Mesothelial cell of epicardium (in vitro differentiated cells): Measurements from ENCODE around the gene CPED1. TPM values are rescaled to one million over a fixed set of nuclear protein-coding genes. Genes with fewer than 3 reads are reported as not detected.
A peak's percentile ranks its signal among the peaks of the same experiment; 100 is the strongest.
"Not testable (repeated sequence)": the region's sequence is repeated elsewhere in the genome, so short reads cannot be mapped to it uniquely, and the experiment has no call there.

Experiments
- DNase-seq, 2 experiments: peaks; one replicate each; pipeline ENCODE4 v3.0.0; 2021; ENCODE audit warnings: low spot score in 2 of 2; ENCODE audit not compliant: unreplicated experiment in 2 of 2
- H3K27ac Mint-ChIP-seq: 2 replicates; pipeline ENCODE4 v1.8.0; 2021; ENCODE audit warnings: mixed read lengths
- H3K27me3 Mint-ChIP-seq: 2 replicates; pipeline ENCODE4 v1.8.0; 2021; ENCODE audit warnings: low read depth, mixed read lengths
- H3K36me3 Mint-ChIP-seq: 2 replicates; pipeline ENCODE4 v1.8.0; 2021; ENCODE audit warnings: mixed read lengths
- H3K4me1 Mint-ChIP-seq: 2 replicates; pipeline ENCODE4 v1.8.0; 2021; ENCODE audit warnings: mixed read lengths
- H3K4me3 Mint-ChIP-seq: 2 replicates; pipeline ENCODE4 v1.8.0; 2021; ENCODE audit warnings: mild to moderate bottlenecking, moderate library complexity, mixed read lengths
- H3K9me3 Mint-ChIP-seq: 2 replicates; pipeline ENCODE4 v1.8.0; 2021; ENCODE audit warnings: mixed read lengths
- CTCF ChIP-seq: fragments of 200-600 bp; sonication (generic); IDR thresholded peaks from one replicate; pipeline ENCODE4 v1.5.0; 2021; ENCODE audit warnings: antibody characterized with exemption; ENCODE audit not compliant: unreplicated experiment
- total RNA-seq: library from RNA; stranded (reverse); gene quantifications from 3 replicates; pipeline ENCODE4 v1.2.1, GENCODE V29; 2021

CPED1 gene
- total RNA-seq, 1 donor from 2014 or later, result 25.6 TPM

GRCh38 chr7:121313793-121314676 is 325.5 kb downstream of the CPED1 start:
- Mint-ChIP-seq H3K27ac (no peak overlapping the region), H3K4me3 (no peak overlapping the region), H3K4me1 (peaks cover 8% of the 10 kb centered on the region), H3K9me3 (peaks cover 20% of the 10 kb centered on the region), H3K27me3 (peaks cover 10% of the 10 kb centered on the region), H3K36me3 (peaks cover 1% of the 10 kb centered on the region)
- no peak for TF ChIP-seq CTCF
- no peak for DNase-seq

GRCh38 chr7:121315170-121315569 is 326.7 kb downstream of the CPED1 start:
- H3K4me3 Mint-ChIP-seq, H3K36me3 Mint-ChIP-seq, H3K4me1 Mint-ChIP-seq, DNase-seq, H3K27ac Mint-ChIP-seq: not testable (repeated sequence)
- H3K9me3 Mint-ChIP-seq, result peaks cover 11% of the 10 kb centered on the region
- peaks cover 10% of the 10 kb centered on the region for H3K27me3 Mint-ChIP-seq

GRCh38 chr7:121322460-121322859 is 333.9 kb downstream of the CPED1 start:
- Mint-ChIP-seq H3K9me3 (no peaks in the 10 kb centered on the region), H3K4me1 (peaks cover 8% of the 10 kb centered on the region), H3K27ac (no peak overlapping the region), H3K4me3 (no peak overlapping the region), H3K36me3 (no peaks in the 10 kb centered on the region), H3K27me3 (peaks cover 10% of the 10 kb centered on the region)
- TF ChIP-seq CTCF, result no peak
- DNase-seq, result no peak

- DNase-seq, result no peak
- Mint-ChIP-seq H3K27me3 (peaks cover 23% of the 10 kb centered on the region), H3K9me3 (no peaks in the 10 kb centered on the region), H3K27ac (peak overlapping the region; percentile 58), H3K4me1 (peaks cover 12% of the 10 kb centered on the region), H3K4me3 (no peak overlapping the region), H3K36me3 (no peaks in the 10 kb centered on the region)
- TF ChIP-seq CTCF, result no peak
These were observed 335.2 kb downstream of the CPED1 start for GRCh38 chr7:121323515-121324302.

GRCh38 chr7:121327671-121328070 is 339.2 kb downstream of the CPED1 start:
- no peak for TF ChIP-seq CTCF
- Mint-ChIP-seq H3K9me3 (no peaks in the 10 kb centered on the region), H3K4me3 (no peak overlapping the region), H3K36me3 (no peaks in the 10 kb centered on the region), H3K27me3 (peaks cover 56% of the 10 kb centered on the region), H3K27ac (no peak overlapping the region), H3K4me1 (peaks cover 30% of the 10 kb centered on the region)
- DNase-seq, result no peak
